ENCODE measurements around the gene USH2A.

GRCh38 chr1:216430744-216431143 is 7.5 kb upstream of the USH2A start:
- TF ChIP-seq POLR2A (IDR thresholded peaks at IDR 0.05; ENCODE audit: low read length) (no peak), EP300 (IDR thresholded peaks at IDR 0.05) (no peak), POLR2AphosphoS2 (conservative IDR thresholded peaks at IDR 0.05; ENCODE audit: low read length) (no peak), CTCF (IDR thresholded peaks at IDR 0.05) (no peak), RCOR1 (IDR thresholded peaks at IDR 0.05; ENCODE audit: low read depth, low read length) (no peak), CBX8 (IDR thresholded peaks at IDR 0.05) (no peak), CEBPB (IDR thresholded peaks at IDR 0.05) (no peak)
- TF ChIP-seq, protein P1, sequence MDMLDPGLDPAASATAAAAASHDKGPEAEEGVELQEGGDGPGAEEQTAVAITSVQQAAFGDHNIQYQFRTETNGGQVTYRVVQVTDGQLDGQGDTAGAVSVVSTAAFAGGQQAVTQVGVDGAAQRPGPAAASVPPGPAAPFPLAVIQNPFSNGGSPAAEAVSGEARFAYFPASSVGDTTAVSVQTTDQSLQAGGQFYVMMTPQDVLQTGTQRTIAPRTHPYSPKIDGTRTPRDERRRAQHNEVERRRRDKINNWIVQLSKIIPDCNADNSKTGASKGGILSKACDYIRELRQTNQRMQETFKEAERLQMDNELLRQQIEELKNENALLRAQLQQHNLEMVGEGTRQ (IDR thresholded peaks at IDR 0.05), result no peak
